SU-DHL-6 (cell line): ENCODE measurements around the gene PRRC2C.

Experiments used
- EZH2phosphoT487 ChIP-seq: fragments of 200-600 bp; sonication (generic), shearing (Covaris generic); conservative IDR thresholded peaks from 2 replicates; pipeline ENCODE4 v1.6.1; 2018; ENCODE audit warnings: mild to moderate bottlenecking, antibody characterized with exemption, low read length, moderate library complexity, mixed read lengths
- TF ChIP-seq, protein P1 (sequence below): fragments of 200-600 bp; sonication (generic); IDR thresholded peaks from one replicate; pipeline ENCODE4 v1.5.1; 2017; ENCODE audit warnings: antibody characterized with exemption, mild to moderate bottlenecking, low read length, moderate library complexity; ENCODE audit not compliant: insufficient read depth, poor library complexity, severe bottlenecking

DNA sequence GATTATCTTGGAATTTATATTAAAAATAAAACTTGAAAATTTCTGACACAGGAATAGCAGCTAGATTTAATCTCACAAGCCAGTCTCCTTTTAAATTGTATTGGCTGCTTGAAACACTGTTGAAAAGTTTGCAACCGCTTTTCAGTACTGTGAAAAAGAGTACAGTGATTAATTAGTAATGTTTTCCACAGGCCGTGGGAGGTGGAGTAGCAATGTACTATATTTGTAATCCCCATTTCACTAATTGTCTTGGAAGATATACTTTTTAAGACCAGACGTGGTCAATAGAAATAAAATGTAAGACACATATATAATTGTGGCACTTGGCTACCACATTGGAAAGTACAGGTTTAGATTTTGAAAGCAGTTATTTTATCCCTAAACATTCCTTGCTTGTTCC is 95.9 kb downstream of the PRRC2C start:
- TF ChIP-seq, protein P1, sequence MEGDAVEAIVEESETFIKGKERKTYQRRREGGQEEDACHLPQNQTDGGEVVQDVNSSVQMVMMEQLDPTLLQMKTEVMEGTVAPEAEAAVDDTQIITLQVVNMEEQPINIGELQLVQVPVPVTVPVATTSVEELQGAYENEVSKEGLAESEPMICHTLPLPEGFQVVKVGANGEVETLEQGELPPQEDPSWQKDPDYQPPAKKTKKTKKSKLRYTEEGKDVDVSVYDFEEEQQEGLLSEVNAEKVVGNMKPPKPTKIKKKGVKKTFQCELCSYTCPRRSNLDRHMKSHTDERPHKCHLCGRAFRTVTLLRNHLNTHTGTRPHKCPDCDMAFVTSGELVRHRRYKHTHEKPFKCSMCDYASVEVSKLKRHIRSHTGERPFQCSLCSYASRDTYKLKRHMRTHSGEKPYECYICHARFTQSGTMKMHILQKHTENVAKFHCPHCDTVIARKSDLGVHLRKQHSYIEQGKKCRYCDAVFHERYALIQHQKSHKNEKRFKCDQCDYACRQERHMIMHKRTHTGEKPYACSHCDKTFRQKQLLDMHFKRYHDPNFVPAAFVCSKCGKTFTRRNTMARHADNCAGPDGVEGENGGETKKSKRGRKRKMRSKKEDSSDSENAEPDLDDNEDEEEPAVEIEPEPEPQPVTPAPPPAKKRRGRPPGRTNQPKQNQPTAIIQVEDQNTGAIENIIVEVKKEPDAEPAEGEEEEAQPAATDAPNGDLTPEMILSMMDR = no peak
- no peak for TF ChIP-seq EZH2phosphoT487
